ENCODE data around the gene DCTD.

Gene DCTD

DNA sequence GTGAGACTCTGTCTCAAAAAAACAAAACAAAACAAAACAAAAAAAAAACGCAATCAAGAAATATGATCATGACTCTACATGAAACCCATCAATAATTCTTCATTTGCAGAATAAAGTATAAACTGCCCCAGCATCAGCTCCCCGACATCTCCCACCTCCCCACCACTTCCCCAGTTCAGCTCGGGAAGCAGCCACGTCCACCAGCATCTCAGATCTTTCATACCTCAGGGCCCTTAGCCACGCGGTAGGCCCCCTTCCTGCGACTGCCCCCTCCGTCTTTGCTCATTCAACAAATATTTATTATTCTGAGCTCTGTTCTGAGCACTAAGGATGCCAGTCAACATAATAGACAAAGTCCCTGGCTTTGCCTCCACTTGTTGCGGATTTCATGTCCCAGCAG lies 45.6 kb downstream of the DCTD start:
- DNase-seq (ENCODE audit: low read depth): no peak

DNA sequence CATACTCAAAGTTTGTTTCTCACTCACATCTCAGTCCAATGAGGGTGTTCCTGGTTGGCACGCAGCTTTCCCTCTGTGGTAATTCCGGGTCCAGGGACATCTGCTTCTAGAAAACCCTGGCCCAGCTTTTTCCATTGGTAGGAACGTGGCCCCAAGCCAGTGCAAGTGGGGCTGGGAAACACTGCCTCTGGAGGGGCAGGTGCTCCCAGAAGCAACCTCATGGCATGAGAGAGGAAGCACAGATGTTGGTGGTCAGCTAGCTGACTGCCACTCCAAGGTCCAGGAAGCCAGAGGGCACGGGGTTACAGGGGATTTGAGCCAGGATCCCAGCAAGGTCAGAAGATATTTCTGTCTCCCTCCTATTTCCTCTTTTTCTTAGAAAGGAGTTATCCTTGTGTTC lies 47.5 kb downstream of the DCTD start:
- no peak for DNase-seq (ENCODE audit: low read depth)

GRCh38 chr4:182866746-182867145 lies 50.4 kb downstream of the DCTD start:
- no peak for DNase-seq (ENCODE audit: low read depth)

- no peak for DNase-seq (ENCODE audit: low read depth)
Measured at GRCh38 chr4:182863501-182863900, 53.7 kb downstream of the DCTD start.

GRCh38 chr4:182862921-182863320 lies 54.3 kb downstream of the DCTD start:
- no peak for DNase-seq (ENCODE audit: low read depth)

- DNase-seq (ENCODE audit: low read depth): no peak
Measured at GRCh38 chr4:182862141-182862875, 54.9 kb downstream of the DCTD start.

- DNase-seq (ENCODE audit: low read depth): no peak
Measured at GRCh38 chr4:182861346-182861745, 55.8 kb downstream of the DCTD start.

GRCh38 chr4:182859730-182860129 lies 57.5 kb downstream of the DCTD start:
- DNase-seq (ENCODE audit: low read depth): no peak

DNA sequence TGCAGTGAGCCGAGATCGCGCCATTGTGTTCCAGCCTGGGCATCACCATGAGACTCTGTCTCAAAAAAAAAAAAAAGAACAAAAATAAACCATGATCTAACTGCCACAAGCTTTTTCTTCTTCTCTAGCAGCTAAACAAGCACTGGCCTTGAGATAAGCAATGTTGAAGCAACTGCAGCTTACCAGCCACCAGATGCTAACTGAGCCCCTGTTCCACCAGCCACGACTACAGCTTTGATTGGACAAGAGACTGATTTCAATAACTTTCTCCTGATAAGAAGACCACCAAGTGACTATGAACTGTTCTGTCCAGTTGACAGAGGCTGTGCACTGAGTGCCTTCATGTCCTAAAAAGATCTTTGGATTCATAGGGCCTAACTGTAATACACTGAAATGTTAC lies 58.5 kb downstream of the DCTD start:
- DNase-seq (ENCODE audit: low read depth): no peak

DNA sequence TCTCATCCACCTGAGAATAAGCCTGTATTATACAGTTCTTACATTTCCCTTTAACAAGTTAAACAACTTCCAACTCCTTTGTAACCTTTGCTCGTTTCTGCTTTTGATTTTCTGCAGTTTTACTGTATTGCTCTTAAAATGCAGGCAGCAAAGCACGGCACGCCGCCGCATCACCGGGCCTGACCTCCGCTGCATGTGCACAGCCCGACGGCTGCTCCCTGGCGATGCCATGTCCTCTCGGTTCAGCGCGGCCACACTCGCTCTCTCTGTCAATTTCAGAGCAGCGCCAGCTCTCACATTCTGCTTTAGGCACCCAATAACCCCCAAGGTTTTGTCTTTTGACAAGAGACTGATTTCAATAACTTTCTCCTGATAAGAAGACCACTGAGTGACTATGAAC lies 60.3 kb downstream of the DCTD start:
- no peak for DNase-seq (ENCODE audit: low read depth)

DNA sequence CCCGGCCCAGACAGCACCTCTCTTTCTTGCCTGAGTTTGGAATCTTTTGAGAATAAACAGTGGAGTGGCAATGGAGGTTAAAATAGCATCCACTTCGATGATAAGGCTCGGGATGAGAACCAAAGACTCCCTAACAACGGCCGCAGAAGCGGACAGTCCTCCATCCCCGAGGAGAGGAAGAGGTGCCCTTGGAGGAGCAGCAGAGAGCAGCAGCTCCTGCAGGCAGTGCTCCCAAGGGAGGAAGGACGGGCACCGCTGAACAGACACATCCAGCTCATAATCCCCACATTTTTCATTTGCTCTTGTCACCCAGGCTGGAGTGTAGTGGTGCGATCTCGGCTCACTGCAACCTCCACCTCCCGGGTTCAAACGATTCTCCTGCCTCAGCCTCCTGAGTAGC lies 61.3 kb downstream of the DCTD start:
- DNase-seq (ENCODE audit: low read depth): no peak

- no peak for DNase-seq (ENCODE audit: low read depth)
Measured at GRCh38 chr4:182855312-182855711, 61.9 kb downstream of the DCTD start.

- no peak for DNase-seq (ENCODE audit: low read depth)
Measured at GRCh38 chr4:182854466-182854865, 62.7 kb downstream of the DCTD start.

DNA sequence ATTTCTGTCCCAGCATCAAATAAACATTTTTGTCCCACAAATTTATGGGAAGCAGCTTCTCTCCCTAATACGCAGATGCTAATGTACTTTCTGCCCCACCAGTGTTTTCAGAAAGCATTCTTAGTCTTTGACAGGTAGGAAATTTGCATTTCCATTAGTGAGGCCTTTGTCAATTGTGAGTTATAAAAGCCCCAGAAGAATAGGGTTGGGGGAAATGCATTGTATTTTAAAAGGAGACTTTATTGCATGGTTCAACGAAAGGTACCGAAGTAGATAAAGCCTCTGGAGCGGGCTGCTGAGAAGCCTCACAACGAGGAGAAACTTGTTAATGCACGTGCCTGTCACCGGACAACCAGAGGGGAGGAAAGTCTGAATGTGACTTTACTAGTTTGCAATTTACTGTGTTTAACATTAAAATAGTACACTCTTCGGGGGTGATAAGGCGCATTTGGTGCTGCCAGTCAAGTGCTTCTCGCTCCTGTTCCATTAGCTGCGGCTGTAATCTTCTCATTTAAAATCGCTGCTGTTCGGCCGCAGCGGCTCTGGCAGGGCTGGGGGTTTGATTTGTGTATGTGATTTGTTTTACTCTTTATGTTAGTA lies 63.4 kb downstream of the DCTD start:
- DNase-seq (ENCODE audit: low read depth): no peak

- no peak for DNase-seq (ENCODE audit: low read depth)
Measured at GRCh38 chr4:182848685-182849084, 68.5 kb downstream of the DCTD start.

- DNase-seq (ENCODE audit: low read depth): no peak
Measured at GRCh38 chr4:182847576-182848450, 69.4 kb downstream of the DCTD start.

DNA sequence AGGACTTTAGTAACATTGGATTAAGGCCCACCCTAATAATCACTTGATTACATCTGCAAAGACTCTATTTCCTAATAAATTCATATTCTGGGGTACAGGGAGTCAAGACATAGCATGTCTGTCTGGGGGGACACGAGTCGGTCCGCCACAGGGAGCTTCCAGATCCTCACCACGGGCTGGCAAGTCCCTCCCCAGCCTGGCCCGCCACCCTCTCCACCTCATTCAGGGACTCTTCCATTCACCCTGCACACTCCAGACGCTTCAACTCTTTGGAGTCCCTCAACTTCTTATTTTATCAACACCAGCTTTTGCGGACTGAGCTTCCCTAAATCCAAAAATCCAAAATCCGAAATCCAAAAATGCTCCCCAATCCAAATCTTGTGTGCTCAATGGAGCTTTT lies 71.2 kb downstream of the DCTD start:
- DNase-seq (ENCODE audit: low read depth): no peak

- no peak for DNase-seq (ENCODE audit: low read depth)
Measured at GRCh38 chr4:182845618-182846017, 71.6 kb downstream of the DCTD start.

GRCh38 chr4:182843808-182844325 lies 73.3 kb downstream of the DCTD start:
- DNase-seq (ENCODE audit: low read depth): no peak

DNA sequence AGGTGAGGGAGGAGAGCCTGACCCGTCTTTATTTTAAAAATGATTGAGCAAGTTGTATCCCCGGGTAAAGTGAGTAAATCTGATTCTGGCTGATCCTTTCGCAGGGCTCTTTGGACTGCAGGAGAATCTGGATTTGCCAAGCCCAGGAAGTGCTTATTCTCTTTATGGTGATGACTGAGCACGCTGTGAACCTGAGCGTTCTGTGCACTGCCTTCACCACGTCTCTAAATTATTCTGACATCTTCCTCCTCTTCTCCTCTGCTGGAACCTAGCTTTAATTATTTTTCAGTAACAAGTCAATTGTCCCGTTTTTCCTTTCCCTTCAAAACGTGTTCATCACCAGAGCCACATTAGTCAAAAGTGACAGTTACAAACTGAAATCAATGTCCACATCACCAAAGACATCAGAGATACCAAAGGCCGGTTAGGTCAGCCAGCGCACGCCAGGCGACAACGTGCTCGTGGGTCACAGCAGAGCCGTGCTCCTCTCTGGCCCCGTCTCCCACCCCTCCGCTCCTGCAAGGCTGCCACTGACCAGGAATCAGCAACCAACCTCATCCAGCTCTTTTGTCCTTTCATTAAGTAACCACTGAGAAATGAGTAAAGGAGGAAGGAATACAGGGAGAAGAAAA lies 74.3 kb downstream of the DCTD start:
- no peak for DNase-seq (ENCODE audit: low read depth)

- DNase-seq (ENCODE audit: low read depth): no peak
Measured at GRCh38 chr4:182842104-182842600, 75.0 kb downstream of the DCTD start.

GRCh38 chr4:182840108-182840507 lies 77.1 kb downstream of the DCTD start:
- no peak for DNase-seq (ENCODE audit: low read depth)
